WERI-Rb-1 (cell line): ENCODE results near the gene MAP2K7.

Source experiments
- DNase-seq: peaks from one replicate; pipeline ENCODE4 v3.0.0-alpha.2; 2020
- H3K27ac ChIP-seq: fragments of 250-450 bp; sonication (Bioruptor Pico); 2 replicates; pipeline ENCODE4 v1.5.1; 2020; ENCODE audit warnings: mild to moderate bottlenecking, moderate library complexity
- H3K27me3 ChIP-seq: fragments of 250-450 bp; sonication (Bioruptor Pico); 2 replicates; pipeline ENCODE4 v1.5.1; 2021; ENCODE audit warnings: mild to moderate bottlenecking, low read depth, moderate library complexity; ENCODE audit not compliant: insufficient read depth, severe bottlenecking
- H3K36me3 ChIP-seq: fragments of 250-450 bp; sonication (Bioruptor Pico); 2 replicates; pipeline ENCODE4 v1.5.1; 2020; ENCODE audit warnings: mild to moderate bottlenecking, moderate library complexity
- H3K4me3 ChIP-seq: 2 replicates; pipeline ENCODE4 v1.5.1; 2011; ENCODE audit warnings: low read depth, mild to moderate bottlenecking, control low read depth, low read length
- H3K9me3 ChIP-seq: fragments of 250-450 bp; sonication (Bioruptor Pico); 2 replicates; pipeline ENCODE4 v1.5.1; 2021; ENCODE audit warnings: mild to moderate bottlenecking, moderate library complexity; ENCODE audit not compliant: severe bottlenecking
- CTCF ChIP-seq: IDR thresholded peaks from 2 replicates; pipeline ENCODE4 v1.5.1; 2011; ENCODE audit warnings: low read depth, mild to moderate bottlenecking, control low read depth, inconsistent platforms, low read length

Gene MAP2K7

GRCh38 chr19:7901337-7901736 lies 2.3 kb upstream of the MAP2K7 start:
- no peak for TF ChIP-seq CTCF
- H3K27ac ChIP-seq: no peak overlapping the region
- no peak overlapping the region for H3K4me3 ChIP-seq
- DNase-seq: no peak
- H3K36me3 ChIP-seq: peaks cover 16% of the 10 kb centered on the region
- H3K27me3 ChIP-seq: no peaks in the 10 kb centered on the region
- H3K9me3 ChIP-seq: no peaks in the 10 kb centered on the region

- Histone ChIP-seq H3K9me3 (no peaks in the 10 kb centered on the region), H3K27me3 (no peaks in the 10 kb centered on the region), H3K36me3 (peaks cover 25% of the 10 kb centered on the region), H3K27ac (peak overlapping the region; percentile 83), H3K4me3 (peak overlapping the region; percentile 51)
- DNase-seq: no peak
- no peak for TF ChIP-seq CTCF
Observed at GRCh38 chr19:7902796-7903243, 857 bp upstream of the MAP2K7 start.

GRCh38 chr19:7904074-7905020 lies 670 bp downstream of the MAP2K7 start:
- DNase-seq: no peak
- Histone ChIP-seq H3K36me3 (peaks cover 28% of the 10 kb centered on the region), H3K27me3 (no peaks in the 10 kb centered on the region), H3K9me3 (no peaks in the 10 kb centered on the region), H3K27ac (peak overlapping the region; percentile 81), H3K4me3 (peak overlapping the region; percentile 59)
- TF ChIP-seq CTCF: no peak

- Histone ChIP-seq H3K27ac (no peak overlapping the region), H3K4me3 (no peak overlapping the region), H3K9me3 (no peaks in the 10 kb centered on the region), H3K27me3 (no peaks in the 10 kb centered on the region), H3K36me3 (peaks cover 34% of the 10 kb centered on the region)
- TF ChIP-seq CTCF: no peak
- DNase-seq: no peak
Observed at GRCh38 chr19:7905268-7905667, 1.6 kb downstream of the MAP2K7 start.

- H3K27me3 ChIP-seq: no peaks in the 10 kb centered on the region
- H3K27ac ChIP-seq: no peak overlapping the region
- H3K4me3 ChIP-seq: no peak overlapping the region
- H3K9me3 ChIP-seq: no peaks in the 10 kb centered on the region
- H3K36me3 ChIP-seq: peaks cover 40% of the 10 kb centered on the region
- TF ChIP-seq CTCF: no peak
- no peak for DNase-seq
Observed at GRCh38 chr19:7905859-7906258, 2.2 kb downstream of the MAP2K7 start.
